GM12874 (cell line): ENCODE measurements around the gene C2CD2.

Experiments
- CTCF ChIP-seq: IDR thresholded peaks from 2 replicates; pipeline ENCODE4 v1.5.1; 2011; ENCODE audit warnings: low read depth, mild to moderate bottlenecking, control low read depth, low read length, moderate library complexity; ENCODE audit not compliant: insufficient read depth

C2CD2 gene

GRCh38 chr21:41961282-41961701 is 7.5 kb upstream of the C2CD2 start:
- TF ChIP-seq CTCF: no peak

GRCh38 chr21:41960386-41960785 is 6.6 kb upstream of the C2CD2 start:
- no peak for TF ChIP-seq CTCF

- TF ChIP-seq CTCF: no peak
Observed at GRCh38 chr21:41958886-41959563, 5.2 kb upstream of the C2CD2 start.

GRCh38 chr21:41957991-41958766 is 4.4 kb upstream of the C2CD2 start:
- no peak for TF ChIP-seq CTCF

GRCh38 chr21:41956926-41957729 is 3.3 kb upstream of the C2CD2 start:
- TF ChIP-seq CTCF: no peak

GRCh38 chr21:41955516-41955915 is 1.7 kb upstream of the C2CD2 start:
- no peak for TF ChIP-seq CTCF
